HEK293 (cell line): ENCODE results near the gene VRK3.
A peak's percentile ranks its signal among the peaks of the same experiment; 100 is the strongest.

ENCODE experiments used
- CTCF ChIA-PET: fragments of 350-600 bp; formaldehyde crosslinking; extraction: SDS; loops from one replicate; lab custom pipeline; 2021; ENCODE audit warnings: antibody characterized with exemption; lab: Yijun Ruan, JAX
- POLR2A ChIA-PET: fragments of 300-600 bp; formaldehyde crosslinking; extraction: SDS; loops from one replicate; lab custom pipeline; 2020; ENCODE audit warnings: antibody characterized with exemption, inconsistent platforms; lab: Yijun Ruan, JAX
- H3K27ac ChIP-seq: fragments of 200-500 bp; sonication (Bioruptor generic); 2 replicates; pipeline ENCODE4 v1.5.1; 2014; ENCODE audit warnings: low read depth, low read length, control low read depth, inconsistent platforms; ENCODE audit errors: extremely low read depth
- H3K36me3 ChIP-seq, 2 experiments: fragments of 200-500 bp in 1 of 2; sonication (Bioruptor generic) in 1 of 2; 1 replicate in 1 of 2; 2 replicates in 1 of 2; pipeline ENCODE4 v1.5.1; 2014 to 2017; ENCODE audit warnings: inconsistent platforms in 2 of 2, low read length in 2 of 2; ENCODE audit not compliant: control insufficient read depth in 2 of 2, insufficient read depth in 1 of 2
- H3K4me1 ChIP-seq: fragments of 200-500 bp; sonication (Bioruptor generic); 2 replicates; pipeline ENCODE4 v1.5.1; 2014; ENCODE audit warnings: mild to moderate bottlenecking, low read length, inconsistent platforms; ENCODE audit not compliant: control insufficient read depth, insufficient read depth
- H3K4me3 ChIP-seq: 2 replicates; pipeline ENCODE4 v1.5.1; 2011; ENCODE audit warnings: low read depth, mild to moderate bottlenecking, control low read depth, low read length, moderate library complexity
- H3K9me3 ChIP-seq: fragments of 200-500 bp; sonication (Bioruptor generic); 2 replicates; pipeline ENCODE4 v1.5.1; 2014; ENCODE audit warnings: low read depth, low read length, inconsistent platforms; ENCODE audit not compliant: control insufficient read depth, insufficient read depth
- BCL11A ChIP-seq: fragments of 450-650 bp; formaldehyde crosslinking; IDR thresholded peaks from 2 replicates; pipeline ENCODE4 v1.5.1; 2016; ENCODE audit warnings: low read depth, missing biosample characterization, missing genetic modification characterization
- KLF7 ChIP-seq: fragments of 450-650 bp; formaldehyde crosslinking; IDR thresholded peaks from 2 replicates; pipeline ENCODE4 v1.5.1; 2016; ENCODE audit warnings: missing biosample characterization, missing genetic modification characterization, borderline replicate concordance
- MYNN ChIP-seq: fragments of 450-650 bp; formaldehyde crosslinking; IDR thresholded peaks from 2 replicates; pipeline ENCODE4 v1.5.1; 2016; ENCODE audit warnings: missing biosample characterization, missing genetic modification characterization, borderline replicate concordance
- REST ChIP-seq: fragments of 450-650 bp; formaldehyde crosslinking; IDR thresholded peaks from 2 replicates; pipeline ENCODE4 v1.5.1; 2016; ENCODE audit warnings: missing biosample characterization, missing genetic modification characterization
- SETDB1 ChIP-seq: IDR thresholded peaks from one replicate; pipeline ENCODE4 v1.6.1; 2017; ENCODE audit warnings: mild to moderate bottlenecking, low read length, moderate library complexity, mixed read lengths; ENCODE audit not compliant: insufficient read length
- SP7 ChIP-seq: fragments of 450-650 bp; formaldehyde crosslinking; IDR thresholded peaks from 2 replicates; pipeline ENCODE4 v1.5.1; 2016; ENCODE audit warnings: missing biosample characterization, missing genetic modification characterization
- YY2 ChIP-seq: fragments of 450-650 bp; formaldehyde crosslinking; IDR thresholded peaks from 2 replicates; pipeline ENCODE4 v1.5.1; 2016; ENCODE audit warnings: missing biosample characterization, missing genetic modification characterization
- ZBTB20 ChIP-seq: fragments of 450-650 bp; formaldehyde crosslinking; IDR thresholded peaks from 2 replicates; pipeline ENCODE4 v1.5.1; 2016; ENCODE audit warnings: missing biosample characterization, missing genetic modification characterization
- ZNF112 ChIP-seq: fragments of 450-650 bp; formaldehyde crosslinking; IDR thresholded peaks from 2 replicates; pipeline ENCODE4 v1.5.0; 2017; ENCODE audit warnings: missing biosample characterization, missing genetic modification characterization
- ZNF114 ChIP-seq: fragments of 450-650 bp; formaldehyde crosslinking; IDR thresholded peaks from 2 replicates; pipeline ENCODE4 v1.5.0; 2017; ENCODE audit warnings: missing biosample characterization, missing genetic modification characterization
- ZNF121 ChIP-seq: fragments of 450-650 bp; formaldehyde crosslinking; IDR thresholded peaks from 2 replicates; pipeline ENCODE4 v1.5.1; 2016; ENCODE audit warnings: missing biosample characterization, missing genetic modification characterization
- ZNF148 ChIP-seq: fragments of 450-650 bp; formaldehyde crosslinking; IDR thresholded peaks from 2 replicates; pipeline ENCODE4 v1.5.0; 2017; ENCODE audit warnings: missing biosample characterization, missing genetic modification characterization, borderline replicate concordance
- ZNF23 ChIP-seq: fragments of 450-650 bp; formaldehyde crosslinking; IDR thresholded peaks from 2 replicates; pipeline ENCODE4 v1.5.1; 2016; ENCODE audit warnings: missing biosample characterization, missing genetic modification characterization, borderline replicate concordance
- ZNF280C ChIP-seq: fragments of 450-650 bp; formaldehyde crosslinking; IDR thresholded peaks from 2 replicates; pipeline ENCODE4 v1.5.1; 2016; ENCODE audit warnings: missing biosample characterization, missing genetic modification characterization
- ZNF280D ChIP-seq: fragments of 450-650 bp; formaldehyde crosslinking; IDR thresholded peaks from 2 replicates; pipeline ENCODE4 v1.5.1; 2016; ENCODE audit warnings: missing biosample characterization, missing genetic modification characterization
- ZNF324 ChIP-seq: fragments of 450-650 bp; formaldehyde crosslinking; IDR thresholded peaks from 2 replicates; pipeline ENCODE4 v1.5.1; 2016; ENCODE audit warnings: missing biosample characterization, missing genetic modification characterization
- ZNF394 ChIP-seq: fragments of 450-650 bp; formaldehyde crosslinking; IDR thresholded peaks from 2 replicates; pipeline ENCODE4 v1.5.1; 2016; ENCODE audit warnings: missing biosample characterization, missing genetic modification characterization, mild to moderate bottlenecking, moderate library complexity, borderline replicate concordance
- ZNF416 ChIP-seq: fragments of 450-650 bp; formaldehyde crosslinking; IDR thresholded peaks from 2 replicates; pipeline ENCODE4 v1.5.1; 2016; ENCODE audit warnings: missing biosample characterization, missing genetic modification characterization
- ZNF548 ChIP-seq: fragments of 450-650 bp; formaldehyde crosslinking; IDR thresholded peaks from 2 replicates; pipeline ENCODE4 v1.5.1; 2016; ENCODE audit warnings: missing biosample characterization, missing genetic modification characterization
- ZNF561 ChIP-seq: fragments of 450-650 bp; IDR thresholded peaks from 2 replicates; pipeline ENCODE4 v1.5.1; 2018; ENCODE audit warnings: missing biosample characterization, missing genetic modification characterization, borderline replicate concordance
- ZNF791 ChIP-seq: fragments of 450-650 bp; formaldehyde crosslinking; IDR thresholded peaks from 2 replicates; pipeline ENCODE4 v1.5.1; 2016; ENCODE audit warnings: missing biosample characterization, missing genetic modification characterization

The VRK3 gene

GRCh38 chr19:49938662-49939061, 86.5 kb downstream of the VRK3 start (continued):
- TF ChIP-seq ZNF548 (tag by site-specific recombination) = no peak
- TF ChIP-seq ZNF280D (tag by site-specific recombination) = no peak
- no peak for TF ChIP-seq ZNF561 (tag by site-specific recombination)
- no peak for TF ChIP-seq ZNF791 (tag by site-specific recombination)

- no peaks in the 10 kb centered on the region for H3K9me3 ChIP-seq
- ChIA-PET POLR2A (interaction anchor here (0.5 to 0.9 kb wide), 2 partner anchors 9 to 82 kb away, joined by 3 read pairs; partner anchors contain the start of genes ATF5 and NUP62), CTCF (interaction anchor here (0.6 to 7.6 kb wide), 27 partner anchors 9 to 823 kb away, joined by 3 to 100 read pairs (median 4); partner anchors contain the start of genes ATF5 and NUP62)
- H3K4me3 ChIP-seq = peak overlapping the region; percentile 29
- H3K4me1 ChIP-seq = peaks cover 3% of the 10 kb centered on the region; the same call in 1 of the 2 replicates
- peaks cover 2 to 6% of the 10 kb centered on the region in 2 experiments; a peak in 2 of 3 replicates for H3K36me3 ChIP-seq
- no peak overlapping the region for H3K27ac ChIP-seq
- TF ChIP-seq MYNN (tag by site-specific recombination) (no peak), ZNF280C (tag by site-specific recombination) (no peak), REST (tag by site-specific recombination) (no peak), SP7 (peak; percentile 26; the same call in 1 of the 2 replicates), ZNF23 (no peak), YY2 (tag by site-specific recombination) (no peak), ZNF114 (no peak), ZNF112 (tag by site-specific recombination) (no peak), ZNF148 (tag by site-specific recombination) (no peak), KLF7 (tag by site-specific recombination) (no peak; the same call in 1 of the 2 replicates), ZNF394 (no peak), ZNF280D (tag by site-specific recombination) (no peak), ZNF121 (tag by site-specific recombination) (no peak), SETDB1 (no peak), BCL11A (tag by site-specific recombination) (no peak), ZNF416 (tag by site-specific recombination) (no peak), ZNF324 (tag by site-specific recombination) (no peak), ZBTB20 (tag by site-specific recombination) (no peak; the same call in 1 of the 2 replicates)
Measured at GRCh38 chr19:49937750-49938381, 87.3 kb downstream of the VRK3 start.
